Measurements from ENCODE around the gene GPR137. TPM values are rescaled to one million over a fixed set of nuclear protein-coding genes. Genes with fewer than 3 reads are reported as not detected.

GPR137 gene
- total and polyA plus RNA-seq, 9 of the 15 experiments (the other 6 are each of a cell fraction or from before 2014, with no cell fraction given) = 0.32 to 26.7 (median 10.7) TPM

- TF ChIP-seq ATF6 (CRISPR knock-in tag; IDR thresholded peaks at IDR 0.05) (no peak), ATF4 (CRISPR knock-in tag; IDR thresholded peaks at IDR 0.05) (no peak), U2AF1 (optimal IDR thresholded peaks at IDR 0.05; ENCODE audit: low read depth, low read length) (no peak), HNRNPK (IDR thresholded peaks at IDR 0.05; ENCODE audit: low read depth, low read length, poor library complexity, severe bottlenecking) (peak; percentile 72), FOXP1 (CRISPR knock-in tag; IDR thresholded peaks at IDR 0.05) (no peak), ZNF507 (tag; conservative IDR thresholded peaks at IDR 0.05) (no peak), SMARCA5 (IDR thresholded peaks at IDR 0.05) (no peak), SLC30A9 (CRISPR knock-in tag; IDR thresholded peaks at IDR 0.05) (no peak), ZC3H4 (CRISPR knock-in tag; IDR thresholded peaks at IDR 0.05; ENCODE audit: borderline replicate concordance) (no peak), ZNF384 (IDR thresholded peaks at IDR 0.05; ENCODE audit: low read depth, low read length) (no peak), CHCHD3 (CRISPR knock-in tag; IDR thresholded peaks at IDR 0.05) (no peak), ZNF644 (tag; IDR thresholded peaks at IDR 0.05; ENCODE audit: low read depth) (no peak), DACH1 (IDR thresholded peaks at IDR 0.05; ENCODE audit: partially characterized antibody) (peak; percentile 62), ZBTB40 (IDR thresholded peaks at IDR 0.05) (no peak), ZBTB40 (CRISPR knock-in tag; IDR thresholded peaks at IDR 0.05) (no peak), RUNX1 (IDR thresholded peaks at IDR 0.05; ENCODE audit: low read depth) (no peak), FIP1L1 (IDR thresholded peaks at IDR 0.05; ENCODE audit: low read depth, low read length, poor library complexity, severe bottlenecking) (no peak), KLF1 (tag; IDR thresholded peaks at IDR 0.05) (no peak)
Observed at GRCh38 chr11:64305075-64305690, 19.5 kb downstream of the GPR137 start, which contains the start of gene ESRRA (continued).
